ENCODE measurements around the gene NOTUM.

DNA sequence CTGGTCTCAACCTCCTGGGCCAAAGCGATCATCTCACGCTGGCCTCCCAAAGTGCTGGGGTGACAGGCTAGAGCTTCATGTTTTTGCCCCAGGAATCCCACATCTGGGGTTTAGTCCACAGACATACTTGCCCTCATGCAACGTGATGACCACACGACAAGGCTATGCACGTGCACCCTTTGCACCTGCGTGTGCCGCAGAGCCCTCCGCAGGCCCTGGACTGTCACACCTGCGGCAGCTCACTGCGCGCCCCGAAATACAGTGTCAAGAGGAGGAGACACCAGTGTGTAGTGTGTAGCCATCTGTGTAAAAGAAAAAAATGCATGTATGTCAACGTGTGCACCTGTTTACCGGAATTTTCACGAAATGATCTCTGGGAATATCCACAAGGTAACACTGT, 10.5 kb downstream of the NOTUM start:
- TF ChIP-seq CTCF (IDR thresholded peaks at IDR 0.05) (no peak), POLR2A (IDR thresholded peaks at IDR 0.05) (no peak)

Measured in thyroid gland (tissue), 4 donors.